ENCODE results near the gene TRAF6.

GRCh38 chr11:36501236-36501635, 8.8 kb downstream of the TRAF6 start:
- TF ChIP-seq POLR2A (IDR thresholded peaks at IDR 0.05) (no peak), CTCF (IDR thresholded peaks at IDR 0.05) (no peak)

All from heart left ventricle (tissue), 13 donors.